ENCODE results near the gene PPP1R14B.

The PPP1R14B gene

DNA sequence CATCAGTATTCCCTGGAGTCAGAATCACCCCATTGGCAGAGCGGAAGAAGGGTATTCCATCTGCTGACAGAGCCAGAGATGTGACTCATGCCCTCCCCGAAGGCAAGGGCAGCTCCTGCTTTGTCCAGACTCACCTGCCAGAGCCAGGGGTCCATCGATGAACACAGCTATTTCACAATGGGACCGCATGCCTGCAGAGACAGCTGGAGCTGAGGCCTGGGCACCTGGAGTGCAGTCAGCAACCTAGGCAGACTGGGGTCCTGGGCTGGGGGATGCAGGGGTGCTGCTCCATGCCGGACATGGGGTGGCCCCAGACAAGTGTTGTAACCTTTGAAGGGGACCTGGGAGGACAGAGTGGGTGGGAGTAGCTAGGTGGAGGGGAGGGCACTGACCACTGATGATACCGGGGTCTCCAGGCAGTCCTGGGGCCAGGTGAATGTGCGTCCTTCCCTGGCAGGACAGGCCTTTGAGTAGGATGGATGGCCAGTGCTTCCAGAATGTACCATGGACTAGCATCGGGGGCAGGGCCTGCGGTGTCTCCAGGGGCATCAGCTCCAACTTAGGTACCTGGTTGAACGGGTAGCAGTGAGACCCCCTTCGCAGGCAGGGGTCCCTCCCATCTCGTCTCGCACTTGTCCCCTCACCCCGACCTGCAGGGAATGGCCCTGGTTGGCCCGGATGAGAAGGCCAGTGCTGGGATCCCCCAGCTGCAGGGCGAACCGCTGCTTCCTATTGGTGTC is 22.4 kb downstream of the PPP1R14B start:
- intact Hi-C loops (cut with DNase I; ENCODE audit: low total_unique reads): no loop called here
- Histone ChIP-seq H3K9me3 (no peaks in the 10 kb centered on the region), H3K4me1 (peaks cover 0 to 33% (median 30%) of the 10 kb centered on the region in 4 donors), H3K36me3 (peaks cover 0 to 22% (median 8%) of the 10 kb centered on the region in 3 donors), H3K4me3 (no peak overlapping the region), H3K27me3 (no peaks in the 10 kb centered on the region), H3K27ac (no peak overlapping the region)
- no peak for DNase-seq
- TF ChIP-seq, protein P1, sequence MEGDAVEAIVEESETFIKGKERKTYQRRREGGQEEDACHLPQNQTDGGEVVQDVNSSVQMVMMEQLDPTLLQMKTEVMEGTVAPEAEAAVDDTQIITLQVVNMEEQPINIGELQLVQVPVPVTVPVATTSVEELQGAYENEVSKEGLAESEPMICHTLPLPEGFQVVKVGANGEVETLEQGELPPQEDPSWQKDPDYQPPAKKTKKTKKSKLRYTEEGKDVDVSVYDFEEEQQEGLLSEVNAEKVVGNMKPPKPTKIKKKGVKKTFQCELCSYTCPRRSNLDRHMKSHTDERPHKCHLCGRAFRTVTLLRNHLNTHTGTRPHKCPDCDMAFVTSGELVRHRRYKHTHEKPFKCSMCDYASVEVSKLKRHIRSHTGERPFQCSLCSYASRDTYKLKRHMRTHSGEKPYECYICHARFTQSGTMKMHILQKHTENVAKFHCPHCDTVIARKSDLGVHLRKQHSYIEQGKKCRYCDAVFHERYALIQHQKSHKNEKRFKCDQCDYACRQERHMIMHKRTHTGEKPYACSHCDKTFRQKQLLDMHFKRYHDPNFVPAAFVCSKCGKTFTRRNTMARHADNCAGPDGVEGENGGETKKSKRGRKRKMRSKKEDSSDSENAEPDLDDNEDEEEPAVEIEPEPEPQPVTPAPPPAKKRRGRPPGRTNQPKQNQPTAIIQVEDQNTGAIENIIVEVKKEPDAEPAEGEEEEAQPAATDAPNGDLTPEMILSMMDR (IDR thresholded peaks at IDR 0.05): no peak

DNA sequence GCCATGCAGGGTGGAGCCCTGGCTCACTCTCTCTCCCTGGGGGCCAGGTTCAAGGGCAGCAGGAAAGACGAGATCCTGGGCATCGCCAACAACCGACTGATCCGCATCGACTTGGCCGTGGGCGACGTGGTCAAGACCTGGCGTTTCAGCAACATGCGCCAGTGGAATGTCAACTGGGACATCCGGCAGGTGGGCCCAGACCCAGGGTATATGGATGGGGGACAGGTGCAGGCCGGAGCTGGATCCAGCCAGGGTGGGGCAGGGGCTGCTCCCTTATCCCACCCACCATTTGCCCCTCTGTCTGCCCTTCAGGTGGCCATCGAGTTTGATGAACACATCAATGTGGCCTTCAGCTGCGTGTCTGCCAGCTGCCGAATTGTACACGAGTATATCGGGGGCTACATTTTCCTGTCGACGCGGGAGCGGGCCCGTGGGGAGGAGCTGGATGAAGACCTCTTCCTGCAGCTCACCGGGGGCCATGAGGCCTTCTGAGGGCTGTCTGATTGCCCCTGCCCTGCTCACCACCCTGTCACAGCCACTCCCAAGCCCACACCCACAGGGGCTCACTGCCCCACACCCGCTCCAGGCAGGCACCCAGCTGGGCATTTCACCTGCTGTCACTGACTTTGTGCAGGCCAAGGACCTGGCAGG is 23.6 kb downstream of the PPP1R14B start:
- Histone ChIP-seq H3K9me3 (no peaks in the 10 kb centered on the region), H3K36me3 (peaks cover 0 to 22% (median 8%) of the 10 kb centered on the region in 3 donors), H3K4me1 (peaks cover 0 to 28% (median 26%) of the 10 kb centered on the region in 4 donors), H3K27me3 (no peaks in the 10 kb centered on the region), H3K27ac (no peak overlapping the region), H3K4me3 (no peak overlapping the region)
- DNase-seq: no peak
- TF ChIP-seq, protein P1 (IDR thresholded peaks at IDR 0.05): no peak
- intact Hi-C loops (cut with DNase I; ENCODE audit: low total_unique reads): no loop called here

DNA sequence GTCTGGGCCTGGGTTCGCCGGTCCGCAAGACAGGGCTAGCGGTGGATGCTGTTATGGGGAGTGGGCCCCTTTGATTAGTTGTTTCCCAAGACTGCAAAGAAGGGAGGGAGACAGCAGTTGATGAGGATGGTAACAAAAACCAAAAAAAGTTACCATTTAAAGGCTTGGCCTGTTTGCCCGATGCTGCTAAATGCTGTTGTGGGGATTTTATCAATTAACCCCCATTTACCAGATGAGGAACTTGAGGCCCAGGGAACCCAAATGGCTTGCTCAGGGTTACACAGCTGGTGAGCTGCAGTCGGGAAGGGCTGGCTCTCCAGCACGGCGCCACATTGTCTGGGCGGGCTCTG is 24.1 kb downstream of the PPP1R14B start:
- Histone ChIP-seq H3K9me3 (no peaks in the 10 kb centered on the region), H3K27ac (no peak overlapping the region), H3K4me1 (peaks cover 0 to 24% (median 23%) of the 10 kb centered on the region in 4 donors), H3K36me3 (peaks cover 0 to 22% (median 8%) of the 10 kb centered on the region in 3 donors), H3K27me3 (no peaks in the 10 kb centered on the region), H3K4me3 (no peak overlapping the region)
- TF ChIP-seq, protein P1 (IDR thresholded peaks at IDR 0.05): no peak
- no peak for DNase-seq
- intact Hi-C loops (cut with DNase I; ENCODE audit: low total_unique reads): no loop called here

DNA sequence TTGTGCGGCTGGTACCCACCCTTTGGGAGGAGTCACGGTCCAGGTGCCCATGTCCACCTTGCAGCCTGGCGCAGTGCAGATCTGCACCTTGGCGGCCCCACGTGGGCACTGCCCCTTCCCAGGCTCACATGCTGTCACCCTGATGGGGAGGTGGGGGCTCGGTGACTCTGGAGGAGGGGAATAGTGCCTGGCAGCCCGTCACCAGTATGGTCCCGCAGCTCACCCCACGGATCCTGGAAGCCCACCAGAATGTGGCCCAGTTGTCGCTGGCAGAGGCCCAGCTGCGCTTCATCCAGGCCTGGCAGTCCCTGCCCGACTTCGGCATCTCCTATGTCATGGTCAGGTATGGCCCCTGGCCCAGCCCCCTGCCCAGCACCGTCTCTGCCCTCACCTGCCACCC is 25.9 kb downstream of the PPP1R14B start:
- no peaks in the 10 kb centered on the region for H3K27me3 ChIP-seq
- H3K27ac ChIP-seq: no peak overlapping the region
- H3K4me3 ChIP-seq: no peak overlapping the region
- intact Hi-C loops (cut with DNase I; ENCODE audit: low total_unique reads): no loop called here
- H3K36me3 ChIP-seq: peaks cover 0 to 22% (median 8%) of the 10 kb centered on the region in 3 donors
- no peaks in the 10 kb centered on the region for H3K9me3 ChIP-seq
- no peak for DNase-seq
- TF ChIP-seq, protein P1 (IDR thresholded peaks at IDR 0.05): no peak
- peaks cover 0 to 15% (median 10%) of the 10 kb centered on the region in 4 donors for H3K4me1 ChIP-seq

DNA sequence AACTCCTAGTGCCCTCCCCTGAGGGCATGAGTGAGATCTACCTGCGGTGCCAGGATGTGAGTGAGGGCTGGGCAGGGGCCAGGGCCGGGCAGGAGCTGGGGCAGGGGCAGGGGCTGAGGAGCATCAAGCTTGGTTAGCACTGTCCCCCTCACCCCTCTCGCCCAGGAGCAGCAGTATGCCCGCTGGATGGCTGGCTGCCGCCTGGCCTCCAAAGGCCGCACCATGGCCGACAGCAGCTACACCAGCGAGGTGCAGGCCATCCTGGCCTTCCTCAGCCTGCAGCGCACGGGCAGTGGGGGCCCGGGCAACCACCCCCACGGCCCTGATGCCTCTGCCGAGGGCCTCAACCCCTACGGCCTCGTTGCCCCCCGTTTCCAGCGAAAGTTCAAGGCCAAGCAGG is 26.5 kb downstream of the PPP1R14B start:
- Histone ChIP-seq H3K27me3 (no peaks in the 10 kb centered on the region), H3K36me3 (peaks cover 0 to 22% (median 8%) of the 10 kb centered on the region in 3 donors), H3K4me1 (peaks cover 0 to 12% (median 5%) of the 10 kb centered on the region in 4 donors), H3K4me3 (no peak overlapping the region), H3K9me3 (no peaks in the 10 kb centered on the region), H3K27ac (no peak overlapping the region)
- DNase-seq: no peak
- intact Hi-C loops (cut with DNase I; ENCODE audit: low total_unique reads): no loop called here
- TF ChIP-seq, protein P1 (IDR thresholded peaks at IDR 0.05): no peak
